Measurements from ENCODE around the gene MSH2. TPM values are rescaled to one million over a fixed set of nuclear protein-coding genes. Genes with fewer than 3 reads are reported as not detected.
A peak's percentile ranks its signal among the peaks of the same experiment; 100 is the strongest.

The MSH2 gene
- total RNA-seq, 2 donors from 2014 or later = 126 to 135 TPM

DNA sequence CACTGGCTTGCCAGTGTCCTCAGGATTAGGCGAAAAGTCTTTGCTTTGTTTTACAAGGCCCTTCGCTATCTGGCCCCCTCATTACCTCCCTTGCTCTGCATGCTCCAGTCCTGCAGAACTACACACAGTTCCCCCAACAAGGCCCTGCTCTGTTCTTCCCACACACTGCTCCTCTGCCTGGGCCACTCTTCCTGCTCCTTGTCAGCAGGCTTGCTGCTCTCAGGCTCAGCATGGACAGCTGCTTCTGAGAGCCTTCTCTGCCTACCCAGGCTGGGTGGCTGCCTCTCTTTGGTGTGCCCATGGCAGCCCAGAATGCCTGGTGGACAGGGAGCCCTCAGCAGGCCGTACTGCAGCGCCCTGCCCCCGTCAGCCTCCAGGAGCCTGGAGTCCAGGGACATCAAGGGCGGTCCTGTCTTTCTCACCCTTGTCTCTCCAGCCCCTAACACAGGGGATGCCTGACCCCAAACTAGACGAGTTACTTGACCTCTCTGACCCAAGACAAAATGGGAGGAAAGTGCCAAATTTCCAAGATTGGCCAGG is 111.1 kb downstream of the MSH2 start:
- Histone ChIP-seq H3K9ac (ENCODE audit: extremely low read depth, low read length, poor library complexity, severe bottlenecking) (no peak overlapping the region), H3K27ac (ENCODE audit: low read depth, low read length) (no peak overlapping the region), H3K4me1 (ENCODE audit: control insufficient read depth, insufficient read depth, low read length) (peaks cover 18% of the 10 kb centered on the region), H3K9me3 (ENCODE audit: control insufficient read depth, low read length) (no peaks in the 10 kb centered on the region), H3K27me3 (ENCODE audit: control insufficient read depth, insufficient read depth, low read length, poor library complexity, severe bottlenecking) (no peaks in the 10 kb centered on the region), H3K4me3 (ENCODE audit: low read length) (no peak overlapping the region), H3K36me3 (ENCODE audit: control insufficient read depth, insufficient read depth, low read length) (peaks cover 19% of the 10 kb centered on the region)
- Mint-ChIP-seq H3K4me3 (no peak overlapping the region), H3K9me3 (no peaks in the 10 kb centered on the region), H3K27ac (peak overlapping the region; percentile 3), H3K4me1 (peaks cover 59% of the 10 kb centered on the region), H3K27me3 (ENCODE audit: insufficient read depth) (no peaks in the 10 kb centered on the region), H3K36me3 (ENCODE audit: low read depth) (peaks cover 30% of the 10 kb centered on the region)
- TF ChIP-seq, protein P1, sequence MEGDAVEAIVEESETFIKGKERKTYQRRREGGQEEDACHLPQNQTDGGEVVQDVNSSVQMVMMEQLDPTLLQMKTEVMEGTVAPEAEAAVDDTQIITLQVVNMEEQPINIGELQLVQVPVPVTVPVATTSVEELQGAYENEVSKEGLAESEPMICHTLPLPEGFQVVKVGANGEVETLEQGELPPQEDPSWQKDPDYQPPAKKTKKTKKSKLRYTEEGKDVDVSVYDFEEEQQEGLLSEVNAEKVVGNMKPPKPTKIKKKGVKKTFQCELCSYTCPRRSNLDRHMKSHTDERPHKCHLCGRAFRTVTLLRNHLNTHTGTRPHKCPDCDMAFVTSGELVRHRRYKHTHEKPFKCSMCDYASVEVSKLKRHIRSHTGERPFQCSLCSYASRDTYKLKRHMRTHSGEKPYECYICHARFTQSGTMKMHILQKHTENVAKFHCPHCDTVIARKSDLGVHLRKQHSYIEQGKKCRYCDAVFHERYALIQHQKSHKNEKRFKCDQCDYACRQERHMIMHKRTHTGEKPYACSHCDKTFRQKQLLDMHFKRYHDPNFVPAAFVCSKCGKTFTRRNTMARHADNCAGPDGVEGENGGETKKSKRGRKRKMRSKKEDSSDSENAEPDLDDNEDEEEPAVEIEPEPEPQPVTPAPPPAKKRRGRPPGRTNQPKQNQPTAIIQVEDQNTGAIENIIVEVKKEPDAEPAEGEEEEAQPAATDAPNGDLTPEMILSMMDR (conservative IDR thresholded peaks at IDR 0.05) = no peak
- DNase-seq = peak; percentile 55
- 79 to 88% methylated on average over 4 to 7 of the region's 7 CpGs for WGBS, 2 experiments (ENCODE audit: insufficient coverage in 1 of 2, insufficient read length in 1 of 2)

DNA sequence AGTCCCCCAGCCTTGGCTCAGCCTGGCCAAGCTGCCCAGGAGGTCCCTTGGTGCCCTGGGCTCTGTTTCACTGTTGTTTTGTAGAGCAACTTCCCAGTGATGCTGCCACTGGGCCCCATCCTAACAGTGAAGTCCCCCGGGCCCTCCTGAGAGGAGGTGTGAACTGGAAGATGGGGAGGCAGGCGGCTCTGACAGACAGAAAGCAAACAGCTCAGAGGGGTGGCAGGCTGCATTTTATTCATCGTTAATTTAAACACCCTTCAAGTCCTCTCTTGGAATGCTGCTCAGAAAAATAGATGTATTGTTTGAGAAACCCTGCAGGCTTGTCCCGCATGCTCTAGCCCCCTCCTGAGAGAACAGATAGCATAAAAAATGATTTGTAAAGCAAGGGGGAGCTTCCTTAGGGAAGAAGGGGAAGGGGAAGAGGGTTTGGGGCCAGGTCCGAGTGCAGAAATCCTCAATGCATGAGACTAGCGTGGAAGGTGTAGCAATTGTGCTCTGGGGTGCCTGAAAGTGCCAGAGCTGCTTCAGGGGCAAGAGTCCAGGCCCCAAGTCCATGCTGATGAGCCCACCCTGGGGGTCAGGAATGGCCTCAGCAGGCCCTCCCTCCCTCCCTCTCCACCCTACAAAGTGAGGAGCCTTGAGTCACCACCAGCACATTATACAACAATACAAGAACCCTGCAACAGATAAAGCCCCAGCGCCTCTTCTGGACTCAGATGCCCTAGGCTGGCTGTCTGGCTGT is 113.6 kb downstream of the MSH2 start:
- Histone ChIP-seq H3K9ac (ENCODE audit: extremely low read depth, low read length, poor library complexity, severe bottlenecking) (no peak overlapping the region), H3K27me3 (ENCODE audit: control insufficient read depth, insufficient read depth, low read length, poor library complexity, severe bottlenecking) (no peaks in the 10 kb centered on the region), H3K4me3 (ENCODE audit: low read length) (no peak overlapping the region), H3K9me3 (ENCODE audit: control insufficient read depth, low read length) (no peaks in the 10 kb centered on the region), H3K27ac (ENCODE audit: low read depth, low read length) (peak overlapping the region; percentile 22), H3K36me3 (ENCODE audit: control insufficient read depth, insufficient read depth, low read length) (peaks cover 38% of the 10 kb centered on the region), H3K4me1 (ENCODE audit: control insufficient read depth, insufficient read depth, low read length) (peaks cover 18% of the 10 kb centered on the region)
- H3K27ac Mint-ChIP-seq = peak overlapping the region; percentile 50
- H3K9me3 Mint-ChIP-seq = no peaks in the 10 kb centered on the region
- peaks cover 63% of the 10 kb centered on the region for H3K4me1 Mint-ChIP-seq
- TF ChIP-seq, protein P1 (conservative IDR thresholded peaks at IDR 0.05) = no peak
- no peak overlapping the region for H3K4me3 Mint-ChIP-seq
- no peaks in the 10 kb centered on the region for H3K27me3 Mint-ChIP-seq (ENCODE audit: insufficient read depth)
- 21 to 49% methylated on average over 2 to 7 of the region's 7 CpGs for WGBS, 2 experiments (ENCODE audit: insufficient coverage in 1 of 2, insufficient read length in 1 of 2)
- H3K36me3 Mint-ChIP-seq (ENCODE audit: low read depth) = peaks cover 48% of the 10 kb centered on the region
- DNase-seq = peak; percentile 83

DNA sequence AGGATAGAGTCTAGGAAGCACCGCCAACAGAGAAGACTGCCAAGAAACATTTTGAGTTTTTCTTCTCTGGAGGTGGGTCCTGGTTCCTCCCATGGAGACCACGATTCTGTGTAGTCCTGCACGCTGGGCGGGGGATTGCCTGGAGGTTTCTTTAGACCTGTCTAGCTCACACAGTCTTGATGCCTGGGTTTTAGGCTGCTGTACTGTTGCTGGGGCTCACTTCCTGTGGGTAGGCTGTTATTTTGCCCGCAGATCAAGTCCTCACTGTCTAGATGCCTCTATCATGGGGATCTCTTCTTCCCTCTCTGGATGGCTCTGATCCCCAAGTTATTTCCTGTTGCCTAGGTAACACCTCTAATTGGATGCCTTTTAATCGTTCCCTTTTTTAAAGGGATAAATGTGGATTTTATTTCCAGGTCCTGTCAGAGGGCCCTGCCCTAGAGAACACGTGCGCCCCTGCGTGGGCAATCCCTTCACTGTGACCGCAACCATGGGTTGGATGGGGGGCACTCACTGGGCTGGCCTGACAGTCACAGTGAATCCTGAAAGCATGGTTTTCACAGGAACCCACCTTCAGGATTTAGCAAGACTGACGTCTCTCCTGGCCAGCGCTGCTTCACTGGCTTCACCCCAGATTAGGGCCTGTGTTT is 115.7 kb downstream of the MSH2 start:
- Mint-ChIP-seq H3K27me3 (ENCODE audit: insufficient read depth) (no peaks in the 10 kb centered on the region), H3K4me1 (peaks cover 58% of the 10 kb centered on the region), H3K27ac (no peak overlapping the region), H3K36me3 (ENCODE audit: low read depth) (peaks cover 60% of the 10 kb centered on the region), H3K9me3 (no peaks in the 10 kb centered on the region), H3K4me3 (no peak overlapping the region)
- peaks cover 56% of the 10 kb centered on the region for H3K36me3 ChIP-seq (ENCODE audit: control insufficient read depth, insufficient read depth, low read length)
- H3K27ac ChIP-seq (ENCODE audit: low read depth, low read length) = no peak overlapping the region
- 96 to 99% methylated on average over 9 to 12 of the region's 12 CpGs for WGBS, 2 experiments (ENCODE audit: insufficient coverage in 1 of 2, insufficient read length in 1 of 2)
- DNase-seq = no peak
- no peak overlapping the region for H3K9ac ChIP-seq (ENCODE audit: extremely low read depth, low read length, poor library complexity, severe bottlenecking)
- H3K9me3 ChIP-seq (ENCODE audit: control insufficient read depth, low read length) = no peaks in the 10 kb centered on the region
- H3K4me1 ChIP-seq (ENCODE audit: control insufficient read depth, insufficient read depth, low read length) = peaks cover 17% of the 10 kb centered on the region
- no peak overlapping the region for H3K4me3 ChIP-seq (ENCODE audit: low read length)
- no peaks in the 10 kb centered on the region for H3K27me3 ChIP-seq (ENCODE audit: control insufficient read depth, insufficient read depth, low read length, poor library complexity, severe bottlenecking)
- TF ChIP-seq, protein P1 (conservative IDR thresholded peaks at IDR 0.05) = no peak
